Activated CD8-positive, alpha-beta memory T cell treated with anti-CD3 and anti-CD28 coated beads, Interleukin-2, amount 50 U/mL, for 48 hours (primary cell): Measurements from ENCODE around the gene SPINK4.
A peak's percentile ranks its signal among the peaks of the same experiment; 100 is the strongest.

Source experiments
- DNase-seq: peaks from one replicate; pipeline ENCODE4 v3.0.0-alpha.2; 2020

The SPINK4 gene

DNA sequence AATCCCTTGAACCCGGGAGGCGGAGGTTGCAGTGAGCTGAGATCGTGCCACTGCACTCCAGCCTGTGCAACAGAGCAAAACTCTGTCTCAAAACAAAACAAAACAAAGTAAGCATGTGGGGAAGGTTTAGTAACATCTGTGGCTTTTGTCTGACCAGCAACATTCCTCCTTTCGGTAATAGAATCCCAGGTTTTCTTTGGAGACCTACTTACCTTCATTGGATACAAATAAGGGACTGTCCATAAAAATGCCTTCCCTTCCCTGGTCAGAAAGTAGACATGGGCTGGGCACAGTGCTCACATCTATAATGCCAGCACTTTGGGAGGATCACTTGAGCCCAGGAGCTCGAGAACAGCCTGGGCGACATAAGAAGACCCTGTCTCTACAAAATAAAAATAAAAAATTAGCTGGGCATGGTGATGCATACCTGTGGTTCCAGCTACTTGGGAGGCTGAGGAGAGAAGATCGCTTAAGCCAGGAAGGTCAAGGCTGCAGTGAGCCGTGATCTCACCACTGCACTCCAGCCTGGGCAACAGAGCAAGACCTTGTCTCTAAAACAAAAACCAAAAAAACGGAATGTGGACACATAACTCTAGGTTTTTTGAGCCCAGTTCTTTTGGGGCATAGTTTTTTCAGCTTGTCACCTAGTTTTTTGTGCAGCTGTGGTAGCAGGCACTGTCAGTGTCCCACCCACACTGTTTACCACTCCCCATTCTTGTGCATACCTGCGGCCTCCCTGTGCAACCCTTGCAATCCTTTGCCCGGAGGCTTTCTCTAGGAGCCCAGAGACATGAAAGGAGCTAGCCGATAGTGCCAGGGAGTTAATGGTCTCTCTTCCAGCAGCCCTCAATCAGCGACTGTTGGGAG is 9.0 kb upstream of the SPINK4 start:
- DNase-seq: no peak

DNA sequence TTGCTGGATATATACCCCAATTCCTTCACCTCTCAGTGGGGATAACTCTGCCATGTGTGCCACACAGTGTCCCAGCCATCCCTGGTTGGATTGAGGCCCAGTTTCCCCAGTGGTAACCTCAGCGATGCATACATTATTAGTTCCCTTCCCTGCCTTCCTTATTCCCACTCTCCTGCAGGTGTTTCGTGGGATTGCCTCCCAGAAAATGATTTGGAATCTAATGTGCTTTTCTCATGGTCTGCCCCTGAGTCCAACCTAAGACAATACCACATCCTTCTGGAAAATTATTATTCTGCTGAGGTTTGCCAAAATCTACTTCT is 8.4 kb upstream of the SPINK4 start:
- no peak for DNase-seq

- no peak for DNase-seq
Measured at GRCh38 chr9:33232815-33233214, 7.2 kb upstream of the SPINK4 start.

DNA sequence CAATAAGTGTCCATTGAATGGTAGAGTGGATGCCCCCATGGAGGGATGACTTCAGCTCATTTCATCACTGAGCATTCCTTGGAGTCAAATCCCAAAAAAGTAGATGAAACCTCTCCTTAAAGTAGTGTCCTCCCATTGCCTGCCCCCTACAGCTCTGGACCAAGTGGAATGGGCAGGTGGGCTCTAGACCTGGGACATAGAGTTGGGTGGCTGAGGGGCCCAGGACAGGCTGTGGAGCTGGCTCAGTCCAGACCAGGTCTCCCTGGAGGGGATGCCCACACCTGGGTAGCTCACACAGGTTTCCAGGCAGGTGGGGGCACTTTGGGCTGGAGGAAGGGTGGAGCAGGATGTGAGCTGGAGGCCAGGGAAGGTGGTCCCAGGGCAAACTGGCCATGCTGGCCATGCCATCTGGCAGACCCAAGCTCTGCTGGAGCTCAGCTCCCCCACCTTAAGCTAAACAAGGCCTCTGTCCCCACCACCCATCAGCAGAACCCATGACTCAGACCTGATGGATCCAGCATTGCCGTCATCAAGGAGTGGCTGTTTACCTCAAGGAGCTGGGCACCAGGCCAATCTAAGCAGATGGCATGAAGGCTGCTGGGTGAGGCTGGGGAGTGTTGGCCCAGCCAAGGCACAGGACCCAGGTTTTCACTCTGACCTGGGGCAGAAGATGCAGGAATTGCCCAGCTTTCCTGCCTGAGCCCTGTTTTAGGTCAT is 6.2 kb upstream of the SPINK4 start:
- DNase-seq: no peak

DNA sequence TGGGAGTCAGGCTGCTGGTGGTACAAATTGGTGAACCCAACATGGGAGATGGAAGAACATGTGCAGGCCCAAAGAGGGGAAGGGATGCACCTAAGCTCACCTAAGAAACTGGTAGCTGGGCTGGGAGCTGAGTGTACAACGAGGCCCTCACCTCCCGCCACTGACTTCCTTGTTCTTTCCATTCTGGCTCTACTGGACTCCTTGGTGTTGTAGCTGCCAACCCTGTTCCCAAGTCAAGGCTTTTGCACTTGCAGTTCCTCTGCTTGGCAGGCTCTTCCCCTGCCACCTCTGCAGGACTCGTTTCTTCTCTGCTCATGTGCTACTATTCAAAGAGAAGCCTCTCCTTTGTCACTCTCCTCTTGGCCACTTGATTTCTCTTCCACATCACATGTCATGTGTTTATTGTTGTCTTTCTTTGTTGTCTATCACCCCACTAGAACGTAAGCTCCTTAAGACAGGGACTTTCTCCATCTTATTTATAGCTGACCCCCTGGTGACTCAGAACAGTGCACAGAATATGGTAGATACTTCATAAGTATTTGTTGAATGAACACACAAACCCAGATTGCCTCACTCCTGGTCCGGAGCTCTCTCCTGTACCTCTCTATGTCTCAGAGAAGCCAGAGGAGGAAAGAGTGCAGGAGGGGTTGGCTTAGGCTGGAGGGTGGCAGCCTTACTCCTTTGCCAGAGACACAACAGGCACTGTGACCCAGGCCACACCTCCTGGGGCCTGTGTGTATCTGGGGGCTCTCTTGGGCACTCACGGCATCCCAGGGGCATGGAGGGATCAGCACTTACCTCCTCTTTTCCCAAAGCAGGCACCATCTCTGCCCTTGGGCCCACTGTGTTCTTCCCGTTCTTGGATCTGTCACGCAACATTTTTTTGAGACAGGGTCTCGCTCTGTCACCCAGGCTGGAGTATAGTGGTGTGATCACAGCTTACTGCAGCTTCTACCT is 5.2 kb upstream of the SPINK4 start:
- DNase-seq: no peak

DNA sequence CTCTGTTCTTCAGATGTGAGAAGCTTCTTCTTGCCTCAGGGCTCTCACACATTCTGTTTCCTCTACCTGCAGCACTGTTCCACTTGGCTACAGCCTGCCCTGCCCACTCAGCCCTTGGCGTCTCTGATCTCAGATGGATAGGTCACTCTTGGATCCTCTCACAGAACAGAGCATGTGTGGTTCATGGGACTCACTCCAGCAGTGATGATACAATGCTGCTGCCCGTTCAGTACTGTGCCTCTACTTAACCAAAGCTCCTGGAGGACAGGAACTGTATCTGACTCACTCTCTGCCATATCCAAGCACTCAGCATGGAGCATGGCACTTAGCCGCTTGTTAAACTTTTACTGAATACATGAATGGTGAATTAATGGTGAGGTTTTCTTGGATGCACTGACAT is 3.4 kb upstream of the SPINK4 start:
- DNase-seq: no peak

- no peak for DNase-seq
Measured at GRCh38 chr9:33241298-33241697, 1.3 kb downstream of the SPINK4 start.

- no peak for DNase-seq
Measured at GRCh38 chr9:33242609-33243134, 2.7 kb downstream of the SPINK4 start.

- DNase-seq: peak; percentile 37
Measured at GRCh38 chr9:33244137-33244784, 4.3 kb downstream of the SPINK4 start.

DNA sequence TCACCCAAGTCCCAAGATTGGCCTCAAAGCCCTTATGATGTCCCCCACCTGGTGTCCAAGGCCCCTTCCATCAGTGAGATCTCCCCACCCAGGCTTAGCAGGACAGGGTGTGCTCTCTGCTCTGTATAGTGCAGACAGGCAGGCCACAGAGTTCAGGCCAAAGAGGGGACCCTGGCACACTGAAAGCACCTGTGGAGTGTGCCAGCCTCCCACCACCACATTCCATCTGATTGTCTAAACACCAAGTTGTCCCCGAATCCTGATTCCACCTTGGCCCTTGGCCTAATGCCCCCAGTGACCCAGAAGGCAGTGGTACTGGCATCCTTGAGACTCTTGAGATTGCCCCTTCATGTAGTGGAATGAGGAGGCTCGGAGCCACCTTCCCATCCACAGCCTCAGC is 5.4 kb downstream of the SPINK4 start:
- DNase-seq: peak; percentile 42

DNA sequence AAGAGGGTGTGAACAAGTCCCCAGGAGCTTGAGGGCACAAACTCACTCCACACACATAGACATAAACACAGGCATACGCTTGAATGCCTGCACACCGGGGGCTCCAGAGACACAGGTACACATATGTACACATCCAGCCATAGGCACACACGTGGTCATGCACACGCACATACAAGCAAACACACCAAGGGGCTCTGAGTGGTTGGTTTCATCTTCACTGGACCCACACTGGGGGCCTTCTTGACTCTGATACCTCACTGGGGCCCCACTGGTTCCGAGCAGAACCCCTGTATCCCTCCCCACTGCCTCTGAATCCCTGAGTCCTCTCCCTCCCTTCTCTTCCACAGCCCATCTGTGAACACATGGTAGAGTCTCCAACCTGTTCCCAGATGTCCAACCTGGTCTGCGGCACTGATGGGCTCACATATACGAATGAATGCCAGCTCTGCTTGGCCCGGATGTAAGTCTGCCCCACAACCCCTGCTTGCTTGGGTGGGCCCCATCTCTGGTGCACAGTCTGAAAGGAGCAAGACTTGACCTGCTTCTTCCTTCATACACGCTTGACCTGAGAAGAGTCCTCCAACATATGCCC is 6.4 kb downstream of the SPINK4 start:
- DNase-seq: peak; percentile 39

DNA sequence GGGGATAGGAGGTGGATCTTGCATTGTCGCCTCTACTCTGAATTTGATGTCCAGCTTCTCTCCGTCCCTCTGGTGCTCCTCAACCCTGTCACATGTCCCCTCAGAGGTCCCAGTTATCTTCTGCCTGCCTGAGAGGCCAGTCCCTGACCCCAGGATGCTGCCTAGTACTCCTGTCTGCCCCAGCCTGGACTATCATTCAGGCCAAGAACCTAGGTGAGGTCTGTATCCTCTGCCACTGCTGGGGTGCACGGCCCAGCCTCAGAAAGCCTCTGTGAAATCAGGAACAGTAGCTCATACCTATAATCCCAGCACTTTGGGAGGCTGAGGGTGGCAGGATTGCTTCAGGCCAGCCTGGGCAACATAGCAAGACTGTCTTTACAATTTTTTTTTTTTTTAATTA is 8.6 kb downstream of the SPINK4 start:
- peak; percentile 42 for DNase-seq

DNA sequence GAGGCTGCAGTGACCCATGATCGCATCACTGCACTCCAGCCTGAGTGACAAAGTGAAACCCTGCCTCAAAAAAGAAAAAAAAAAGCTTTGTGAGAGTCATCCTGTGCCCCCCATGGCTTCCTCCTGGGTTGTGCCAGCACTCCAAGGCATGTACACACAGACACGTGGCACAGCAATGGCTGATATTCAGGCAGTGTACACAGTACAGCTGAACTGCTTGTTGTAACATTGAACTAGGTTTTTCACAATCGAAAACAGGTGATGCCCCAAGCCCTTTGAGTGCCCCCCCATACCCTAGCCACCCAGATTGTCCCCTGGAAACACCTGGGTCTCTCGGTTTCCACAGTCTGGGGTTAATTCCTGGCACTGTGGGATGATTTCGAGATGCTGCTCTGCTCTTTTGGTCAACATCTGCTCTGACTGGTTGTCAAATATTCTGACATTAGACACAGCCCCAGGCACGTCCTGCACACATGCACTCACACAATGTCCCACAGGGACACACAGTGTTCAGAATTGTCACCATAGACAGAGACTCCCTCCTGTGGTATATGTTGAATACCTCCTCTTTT is 9.2 kb downstream of the SPINK4 start:
- DNase-seq: no peak

GRCh38 chr9:33249983-33250382 is 10.0 kb downstream of the SPINK4 start:
- peak; percentile 15 for DNase-seq

GRCh38 chr9:33250458-33250995 is 10.6 kb downstream of the SPINK4 start:
- peak; percentile 36 for DNase-seq

DNA sequence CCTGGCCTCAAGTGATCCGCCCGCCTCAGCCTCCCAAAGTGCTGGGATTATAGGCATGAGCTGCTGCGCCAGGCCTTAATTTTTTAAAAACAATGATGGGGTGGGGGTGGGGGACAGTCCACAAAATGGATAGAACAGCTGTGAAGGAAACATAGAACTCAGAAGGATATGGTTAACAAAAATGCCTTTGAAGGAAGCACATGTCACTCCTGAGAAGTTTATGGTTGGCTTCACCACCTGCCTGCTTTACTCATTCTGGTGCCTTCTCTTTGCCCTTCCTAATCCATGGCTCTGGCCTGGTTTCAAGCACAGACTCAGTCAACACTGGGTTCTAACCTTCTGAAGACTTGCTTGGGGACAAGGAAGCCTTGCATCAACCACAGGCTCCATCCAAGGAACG is 14.2 kb downstream of the SPINK4 start:
- peak; percentile 37 for DNase-seq

GRCh38 chr9:33255014-33255413 is 15.0 kb downstream of the SPINK4 start:
- peak; percentile 38 for DNase-seq

DNA sequence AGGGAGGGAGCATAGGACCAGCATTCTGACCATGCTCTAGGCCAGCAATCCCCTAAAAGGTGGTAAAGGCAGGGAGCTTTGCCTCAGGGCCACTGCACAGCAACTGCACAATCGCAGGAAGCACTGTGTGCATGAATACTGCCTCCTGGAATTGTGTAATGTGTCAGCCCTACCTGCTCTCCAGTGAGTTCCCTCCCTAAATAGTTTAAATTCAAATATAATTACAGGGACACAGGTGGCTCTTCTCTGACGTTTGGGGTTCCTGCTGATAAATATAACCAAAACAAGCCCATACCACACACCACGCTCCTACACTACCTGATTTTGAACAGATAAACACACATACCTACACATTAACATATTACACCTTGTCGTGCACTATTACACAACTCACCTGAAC is 15.5 kb downstream of the SPINK4 start:
- no peak for DNase-seq

DNA sequence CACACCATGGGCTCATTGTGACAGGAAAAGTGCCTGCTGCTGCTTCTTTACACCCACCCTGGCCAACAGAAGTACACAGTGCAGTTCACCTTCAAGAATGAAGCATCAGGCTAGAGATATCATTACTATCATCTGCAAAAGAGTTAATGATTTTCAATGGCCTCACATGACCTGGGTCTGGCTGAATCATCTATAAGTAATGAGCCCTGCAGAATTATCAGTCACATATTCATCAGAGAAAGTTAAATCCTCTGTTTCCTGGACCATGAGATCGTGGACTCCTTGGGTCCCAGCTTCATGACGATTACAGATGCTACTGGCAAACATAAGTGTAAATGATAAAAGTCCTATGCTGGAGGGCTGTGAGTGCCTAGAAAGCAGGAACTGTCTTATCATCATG is 16.3 kb downstream of the SPINK4 start:
- peak; percentile 20 for DNase-seq

DNA sequence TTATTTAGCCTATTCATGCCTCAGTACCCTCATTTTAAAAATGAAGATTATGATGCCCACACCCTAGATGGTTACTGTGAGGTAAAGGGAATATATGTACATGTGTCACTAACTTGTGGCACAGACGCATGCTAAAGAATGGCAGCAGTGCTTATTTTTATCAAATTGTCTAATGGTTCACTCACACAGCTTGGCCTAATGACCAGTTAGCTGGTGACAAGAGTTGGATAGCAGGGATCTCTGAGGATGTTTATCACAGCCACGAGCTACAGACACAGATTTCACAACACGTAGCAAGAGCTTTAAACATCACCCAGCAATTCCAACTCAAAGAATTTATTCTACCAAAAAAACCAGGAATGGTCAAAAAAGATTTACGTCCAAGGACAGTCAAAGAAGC is 17.3 kb downstream of the SPINK4 start:
- DNase-seq: no peak

- no peak for DNase-seq
Measured at GRCh38 chr9:33260372-33260771, 20.4 kb downstream of the SPINK4 start.
